AG04449 (cell line): ENCODE data around the gene MOB4.
"Not testable (repeated sequence)": the region's sequence is repeated elsewhere in the genome, so short reads cannot be mapped to it uniquely, and the experiment has no call there.

Experiments used
- CTCF ChIA-PET: fragments of 350-600 bp; formaldehyde crosslinking; extraction: SDS; loops from one replicate; lab custom pipeline; 2021; ENCODE audit warnings: antibody characterized with exemption; lab: Yijun Ruan, JAX
- POLR2A ChIA-PET: fragments of 400-600, 350-600 bp; formaldehyde crosslinking; extraction: SDS; loops from one replicate; lab custom pipeline; 2020; ENCODE audit warnings: antibody characterized with exemption, inconsistent platforms; lab: Yijun Ruan, JAX
- DNase-seq: peaks from one replicate; pipeline ENCODE4 v3.0.0-alpha.2; 2010; ENCODE audit warnings: low read depth, low spot score
- H3K4me3 ChIP-seq: 2 replicates; pipeline ENCODE4 v1.5.1; 2011; ENCODE audit warnings: low read depth, mild to moderate bottlenecking, control low read depth, low read length
- CTCF ChIP-seq: IDR thresholded peaks from one replicate; pipeline ENCODE4 v1.5.1; 2011; ENCODE audit warnings: mild to moderate bottlenecking, moderate library complexity, low read length, control low read depth, inconsistent platforms; ENCODE audit not compliant: insufficient read depth; ENCODE audit errors: missing control alignments

MOB4 gene

GRCh38 chr2:197571627-197572271 is 55.9 kb downstream of the MOB4 start:
- no peak for DNase-seq
- no peak overlapping the region for H3K4me3 ChIP-seq
- ChIA-PET CTCF (no interaction called here), POLR2A (no interaction called here)
- no peak for TF ChIP-seq CTCF

DNA sequence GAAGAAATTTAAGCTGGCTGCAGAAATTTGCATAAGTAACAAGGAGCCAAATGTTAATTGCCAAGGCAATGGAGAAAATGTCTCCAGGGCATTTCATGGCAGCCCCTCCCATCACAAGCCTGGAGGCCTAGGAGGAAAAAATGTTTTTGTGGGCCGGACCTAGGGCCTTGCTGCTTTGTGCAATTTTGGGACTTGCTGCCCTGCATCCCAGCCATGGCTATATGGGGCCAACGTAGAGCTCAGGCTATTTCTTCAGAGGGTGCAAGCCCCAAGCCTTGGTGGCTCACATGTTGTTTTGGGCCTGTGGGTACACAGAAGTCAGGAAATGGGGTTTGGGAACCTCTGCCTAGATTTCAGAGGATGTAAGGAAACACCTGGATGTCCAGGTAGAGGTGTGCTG is 57.7 kb downstream of the MOB4 start:
- no peak for TF ChIP-seq CTCF
- POLR2A ChIA-PET = no interaction called here
- CTCF ChIA-PET = no interaction called here
- no peak for DNase-seq
- H3K4me3 ChIP-seq = no peak overlapping the region

DNA sequence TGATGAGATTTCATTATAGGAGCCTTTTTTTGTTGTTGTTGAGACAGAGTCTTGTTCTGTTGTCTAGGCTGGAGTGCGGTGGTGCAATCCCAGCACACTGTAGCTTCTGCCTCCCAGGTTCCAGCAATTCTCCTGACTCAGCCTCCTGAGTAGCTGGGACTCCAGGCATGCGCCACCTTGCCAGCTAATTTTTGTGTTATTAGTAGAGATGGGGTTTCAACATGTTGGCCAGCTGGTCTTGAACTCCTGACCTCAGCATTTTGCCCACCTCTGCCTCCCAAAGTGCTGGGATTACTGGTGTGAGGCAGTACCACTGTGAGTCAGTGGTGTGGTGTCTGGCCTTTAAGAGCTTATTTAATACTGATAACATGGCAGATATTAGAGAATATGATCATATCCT is 60.1 kb downstream of the MOB4 start:
- ChIA-PET CTCF (no interaction called here), POLR2A (no interaction called here)
- no peak for TF ChIP-seq CTCF
- no peak for DNase-seq
- H3K4me3 ChIP-seq = no peak overlapping the region

DNA sequence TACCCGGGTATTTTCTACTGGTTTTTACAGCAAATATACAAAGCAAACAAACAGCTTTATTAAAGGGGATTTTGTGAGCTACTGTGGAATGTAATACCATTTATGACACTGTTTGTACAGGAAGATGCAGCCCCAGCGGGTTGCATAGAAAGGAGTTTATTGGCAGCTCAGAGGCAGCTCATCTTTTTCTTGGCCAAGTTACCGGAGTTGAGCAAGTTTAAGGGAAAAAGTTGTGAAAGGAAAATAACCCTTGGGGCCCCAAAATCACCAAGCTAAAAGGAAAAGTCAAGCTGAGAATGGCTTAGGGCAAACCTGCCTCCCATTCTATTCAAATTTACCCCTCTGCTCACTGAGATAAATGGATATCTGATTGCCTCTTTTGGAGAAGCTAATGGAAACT is 60.8 kb downstream of the MOB4 start:
- POLR2A ChIA-PET = no interaction called here
- TF ChIP-seq CTCF = no peak
- CTCF ChIA-PET = no interaction called here
- H3K4me3 ChIP-seq = no peak overlapping the region
- peak; percentile 33 for DNase-seq

DNA sequence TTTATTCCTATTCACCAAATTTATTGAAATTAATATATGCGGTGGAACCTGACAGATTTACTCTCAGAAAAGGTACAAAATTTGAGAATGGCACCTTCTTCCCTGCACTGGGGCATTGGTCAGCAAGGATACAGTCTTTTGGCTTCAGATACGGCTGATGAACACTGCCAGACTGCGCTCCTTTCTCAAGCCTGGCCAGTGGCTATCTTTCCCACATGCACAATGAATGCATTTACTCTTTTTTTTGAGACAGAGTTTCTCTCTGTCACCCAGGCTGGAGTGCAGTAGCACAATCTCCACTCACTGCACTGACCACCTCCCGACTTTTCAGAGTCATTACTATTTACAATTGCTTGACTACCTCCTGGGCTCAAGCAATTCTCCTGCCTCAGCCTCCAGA is 61.6 kb downstream of the MOB4 start:
- no peak overlapping the region for H3K4me3 ChIP-seq
- no peak for DNase-seq
- CTCF ChIA-PET = no interaction called here
- TF ChIP-seq CTCF = no peak
- POLR2A ChIA-PET = no interaction called here

DNA sequence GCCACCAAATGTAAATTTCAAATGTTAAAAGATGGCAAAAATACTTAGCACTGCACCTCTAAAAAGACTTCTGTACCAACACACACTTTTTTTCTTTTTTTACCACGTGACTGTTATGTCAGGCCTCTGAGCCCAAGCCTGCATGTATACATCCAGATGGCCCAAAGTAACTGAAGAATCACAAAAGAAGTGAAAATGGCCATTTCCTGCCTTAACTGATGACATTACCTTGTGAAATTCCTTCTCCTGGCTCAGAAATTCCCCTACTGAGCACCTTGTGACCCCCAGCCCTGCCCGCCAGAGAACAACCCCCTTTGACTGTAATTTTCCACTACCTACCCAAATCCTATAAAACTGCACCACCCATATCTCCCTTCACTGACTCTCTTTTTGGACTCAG is 62.4 kb downstream of the MOB4 start:
- POLR2A ChIA-PET, CTCF ChIA-PET, H3K4me3 ChIP-seq, DNase-seq: not testable (repeated sequence)

- DNase-seq, CTCF ChIA-PET, H3K4me3 ChIP-seq, POLR2A ChIA-PET: not testable (repeated sequence)
These were observed 64.3 kb downstream of the MOB4 start for GRCh38 chr2:197580166-197580565.

DNA sequence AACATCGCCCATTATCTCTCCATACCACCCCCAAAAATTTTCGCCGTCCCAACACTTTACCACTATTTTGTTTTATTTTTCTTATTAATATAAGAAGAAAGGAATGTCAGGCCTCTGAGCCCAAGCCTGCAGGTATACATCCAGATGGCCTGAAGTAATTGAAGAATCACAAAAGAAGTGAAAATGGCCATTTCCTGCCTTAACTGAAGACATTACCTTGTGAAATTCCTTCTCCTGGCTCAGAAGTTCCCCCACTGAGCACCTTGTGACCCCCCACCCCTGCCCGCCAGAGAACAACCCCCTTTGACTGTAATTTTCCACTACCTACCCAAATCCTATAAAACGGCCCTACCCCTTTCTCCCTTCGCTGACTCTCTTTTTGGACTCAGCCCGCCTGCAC is 71.4 kb downstream of the MOB4 start:
- CTCF ChIA-PET, H3K4me3 ChIP-seq, DNase-seq, POLR2A ChIA-PET: not testable (repeated sequence)
